Erythroblast (primary cell): ENCODE results near the gene HLA-DMB.

Experiments
- GATA1 ChIP-seq: IDR thresholded peaks from 2 replicates; pipeline ENCODE4 v1.6.1; 2011; ENCODE audit warnings: low read depth, mild to moderate bottlenecking, control low read depth, low read length, moderate library complexity
- POLR2A ChIP-seq: IDR thresholded peaks from 2 replicates; pipeline ENCODE4 v1.6.1; 2011; ENCODE audit warnings: mild to moderate bottlenecking, low read length

GRCh38 chr6:32885698-32886286 lies 55.0 kb downstream of the HLA-DMB start:
- TF ChIP-seq POLR2A (no peak), GATA1 (no peak)
